ENCODE data around the gene HTT-AS. TPM values are rescaled to one million over a fixed set of nuclear protein-coding genes. Genes with fewer than 3 reads are reported as not detected.

Gene HTT-AS
- total and polyA plus RNA-seq, 2 of the 13 experiments (the other 11 are each of a cell fraction or from before 2014, with no cell fraction given), result not detected

- POLR2A ChIA-PET, result no interaction called here
- peaks cover 37% of the 10 kb centered on the region for H3K79me2 ChIP-seq (ENCODE audit: insufficient read depth, low read length)
- peaks cover 4 to 14% of the 10 kb centered on the region in 2 experiments; a peak in 3 of 5 replicates for H3K36me3 ChIP-seq (replicated peaks in 1 of 2; ENCODE audit: control insufficient read depth in 1 of 2, insufficient read depth in 2 of 2, low read length in 2 of 2)
- TF ChIP-seq CBX2 (IDR thresholded peaks at IDR 0.05; ENCODE audit: low read depth, low read length), result no peak
- TF ChIP-seq CBX2 (CRISPR knock-in tag; IDR thresholded peaks at IDR 0.05; ENCODE audit: low read depth), result no peak
- no peak for TF ChIP-seq ZNF652 (CRISPR knock-in tag; IDR thresholded peaks at IDR 0.05; ENCODE audit: borderline replicate concordance, low read depth)
- TF ChIP-seq ZNF720 (CRISPR knock-in tag; IDR thresholded peaks at IDR 0.05), result no peak
- TF ChIP-seq ZFAT (CRISPR knock-in tag; conservative IDR thresholded peaks at IDR 0.05), result no peak
- no peak for TF ChIP-seq ZMAT3 (CRISPR knock-in tag; conservative IDR thresholded peaks at IDR 0.05)
- no peak for TF ChIP-seq ZNF883 (CRISPR knock-in tag; IDR thresholded peaks at IDR 0.05; ENCODE audit: not compliant biosample characterization)
- TF ChIP-seq FUBP1 (CRISPR knock-in tag; IDR thresholded peaks at IDR 0.05; ENCODE audit: borderline replicate concordance), result no peak
- no peak for TF ChIP-seq MNT (IDR thresholded peaks at IDR 0.05)
- no peak for TF ChIP-seq ZMYM2 (CRISPR knock-in tag; IDR thresholded peaks at IDR 0.05)
- no peak for TF ChIP-seq ZMYM3 (CRISPR knock-in tag; IDR thresholded peaks at IDR 0.05)
- no peak for TF ChIP-seq ZSCAN31 (CRISPR knock-in tag; IDR thresholded peaks at IDR 0.05; ENCODE audit: low read depth)
- TF ChIP-seq ZNF264 (CRISPR knock-in tag; IDR thresholded peaks at IDR 0.05), result no peak
- TF ChIP-seq HINFP (CRISPR knock-in tag; IDR thresholded peaks at IDR 0.05; ENCODE audit: low read depth), result no peak
- TF ChIP-seq RAD51 (IDR thresholded peaks at IDR 0.05; ENCODE audit: borderline replicate concordance), result no peak
- no peak for TF ChIP-seq ASH2L (IDR thresholded peaks at IDR 0.05; ENCODE audit: insufficient read length, low read depth, low read length)
- no peak for TF ChIP-seq ELK4 (CRISPR knock-in tag; IDR thresholded peaks at IDR 0.05; ENCODE audit: borderline replicate concordance)
- no peak for TF ChIP-seq ZNF709 (CRISPR knock-in tag; IDR thresholded peaks at IDR 0.05)
These were observed 11.8 kb upstream of the HTT-AS start for GRCh38 chr4:3085948-3086670.

More at GRCh38 chr4:3085948-3086670, 11.8 kb upstream of the HTT-AS start:
- Histone ChIP-seq H3K4me1 (ENCODE audit: insufficient read depth, low read length) (peaks cover 19% of the 10 kb centered on the region), H3K4me2 (ENCODE audit: low read depth, low read length) (no peak overlapping the region), H3K9ac (ENCODE audit: insufficient read depth, low read depth, low read length) (no peak overlapping the region), H3K9me3 (ENCODE audit: low read length) (no peaks in the 10 kb centered on the region), H4K20me1 (ENCODE audit: insufficient read depth, low read length) (peaks cover 3% of the 10 kb centered on the region; the same call in 1 of the 2 replicates), H3K4me3 (replicated peaks in 1 of 3; ENCODE audit: insufficient read depth in 1 of 3, low read depth in 2 of 3, low read length in 3 of 3) (no peak overlapping the region), H3K27ac (ENCODE audit: extremely low read length, insufficient read depth, low read length) (no peak overlapping the region), H2AFZ (ENCODE audit: low read length) (no peak overlapping the region), H3K27me3 (ENCODE audit: control insufficient read depth in 1 of 2, insufficient read depth in 2 of 2, low read length in 2 of 2) (no peaks in the 10 kb centered on the region)
- intact Hi-C loops (cut with micrococcal nuclease; ENCODE audit: unreplicated experiment), result no loop called here
- in situ Hi-C loops (cut with HindIII; ENCODE audit: extremely low pct_ligation_motif_present, low pct_unique_long_range_greater_than_20kb), result no loop called here
- ATAC-seq, result no peak
- DNase-seq (ENCODE audit: low spot score), result no peak
- no peak for FAIRE-seq
- WGBS (ENCODE audit: low lambda C conversion rate), result 93% methylated on average over 10 of the region's 10 CpGs
- CTCF ChIA-PET (ENCODE audit: low intra/inter-chr PET ratio, low total read pairs), result no interaction called here
- BruUV-seq (replicated peaks), result no TSS peak
